ENCODE measurements around the gene UNC119B.
A peak's percentile ranks its signal among the peaks of the same experiment; 100 is the strongest.

The UNC119B gene

DNA sequence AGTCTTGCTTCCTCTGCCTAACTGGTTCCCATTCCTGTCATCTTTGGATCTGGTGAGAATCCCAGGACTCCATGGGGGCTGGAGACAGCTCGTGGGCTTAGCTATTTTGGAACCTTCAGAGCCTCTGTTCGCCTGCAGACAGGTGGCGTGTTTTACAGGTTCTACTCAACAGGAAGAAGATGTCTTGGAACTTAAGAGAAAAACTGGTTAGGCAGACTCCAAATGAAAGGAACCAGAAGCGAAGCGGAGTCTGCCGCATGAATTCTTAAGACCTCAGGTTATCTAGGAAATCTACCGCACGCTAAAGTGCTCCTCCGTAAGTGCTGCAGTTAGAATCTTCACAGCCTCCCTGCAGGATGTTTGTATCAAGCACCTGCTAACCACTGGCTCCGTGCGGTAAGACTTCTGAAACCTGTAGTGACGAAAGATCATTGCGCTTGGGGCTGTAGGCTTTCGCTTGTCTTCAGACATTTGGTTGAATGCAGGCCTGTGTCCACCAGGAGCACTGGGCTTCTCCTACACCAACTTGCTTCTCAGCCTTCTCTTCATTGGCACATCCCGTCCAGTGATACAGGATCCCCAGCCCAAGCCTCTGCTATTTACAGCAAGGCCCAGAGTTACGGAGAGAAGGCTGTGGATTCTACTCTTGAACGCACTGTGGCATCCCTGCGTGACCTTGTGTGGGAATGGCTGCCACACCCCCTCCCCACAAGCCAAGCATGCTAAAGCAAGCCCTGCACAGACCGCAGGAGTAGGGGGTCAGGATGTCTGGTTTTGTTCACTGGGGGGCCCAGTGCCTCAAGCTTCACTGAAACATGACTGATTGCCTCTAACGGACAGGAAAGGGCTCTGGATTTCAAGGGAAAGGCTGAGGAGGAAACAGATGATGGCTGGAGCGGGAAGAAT lies 50.3 kb downstream of the UNC119B start:
- H3K4me1 Mint-ChIP-seq (ENCODE audit: low read depth in 2 of 2): peaks cover 0 to 5% of the 10 kb centered on the region in 2 donors
- peak overlapping the region in 1 of 2 donors; percentile 49 for H3K4me3 Mint-ChIP-seq
- DNase-seq (no peak), ATAC-seq (replicated peaks) (peak; percentile 78)
- H3K9me3 Mint-ChIP-seq: no peaks in the 10 kb centered on the region
- peak overlapping the region; percentile 59 to 62 for H3K27ac Mint-ChIP-seq
- H3K36me3 Mint-ChIP-seq (ENCODE audit: insufficient read depth): peaks cover 36% of the 10 kb centered on the region
- peaks cover 0 to 1% of the 10 kb centered on the region in 2 donors for H3K27me3 Mint-ChIP-seq

DNA sequence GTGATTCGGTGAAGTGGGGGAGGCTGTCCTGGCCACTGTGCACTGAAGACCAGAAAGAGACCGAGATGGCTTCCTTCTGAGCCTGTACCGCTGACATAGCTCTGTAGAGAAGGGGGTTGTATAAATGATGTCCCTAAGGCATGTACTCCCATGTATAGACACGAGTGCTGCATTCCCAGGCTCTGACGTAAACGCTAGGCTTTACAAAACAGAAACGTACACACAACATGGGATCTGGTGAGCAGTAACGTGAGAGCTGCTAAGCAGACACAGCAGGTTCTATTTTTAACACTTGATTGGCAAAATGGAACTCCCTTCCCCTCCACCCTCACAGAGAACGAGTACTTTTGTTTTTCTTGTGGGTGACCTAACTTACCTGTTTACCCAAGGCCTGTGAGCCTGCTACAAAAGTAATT lies 51.3 kb downstream of the UNC119B start:
- H3K36me3 Mint-ChIP-seq (ENCODE audit: insufficient read depth): peaks cover 40% of the 10 kb centered on the region
- no peak overlapping the region for H3K4me3 Mint-ChIP-seq
- ATAC-seq (replicated peaks) (no peak), DNase-seq (no peak)
- H3K27me3 Mint-ChIP-seq: no peaks in the 10 kb centered on the region
- peaks cover 0 to 5% of the 10 kb centered on the region in 2 donors for H3K4me1 Mint-ChIP-seq (ENCODE audit: low read depth in 2 of 2)
- peak overlapping the region in 1 of 2 donors; percentile 46 for H3K27ac Mint-ChIP-seq
- H3K9me3 Mint-ChIP-seq: no peaks in the 10 kb centered on the region

DNA sequence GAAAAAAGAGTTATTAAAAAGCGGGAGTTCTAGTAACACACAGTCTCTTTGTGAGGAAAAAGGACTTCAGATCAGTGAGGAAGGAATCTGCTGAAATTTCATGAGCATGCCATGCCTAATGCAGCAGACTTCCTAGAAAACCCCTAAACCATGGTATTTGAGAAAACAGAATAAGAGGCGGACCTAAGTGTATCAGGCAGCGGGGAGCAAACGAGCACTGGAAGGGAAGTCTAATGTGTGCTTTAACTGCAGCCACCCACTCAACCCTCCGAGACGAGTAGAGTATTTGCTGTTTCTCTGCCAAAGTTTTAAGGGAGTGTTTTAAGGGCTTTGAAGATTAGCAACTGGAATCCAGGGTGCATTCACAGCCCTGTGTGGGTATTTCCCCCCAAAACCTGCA lies 51.8 kb downstream of the UNC119B start:
- Mint-ChIP-seq H3K27ac (peak overlapping the region in 1 of 2 donors; percentile 46), H3K4me1 (ENCODE audit: low read depth in 2 of 2) (peaks cover 0 to 5% of the 10 kb centered on the region in 2 donors), H3K27me3 (no peaks in the 10 kb centered on the region), H3K9me3 (no peaks in the 10 kb centered on the region), H3K36me3 (ENCODE audit: insufficient read depth) (peaks cover 46% of the 10 kb centered on the region), H3K4me3 (no peak overlapping the region)
- no peak for ATAC-seq (replicated peaks)
- DNase-seq: no peak

DNA sequence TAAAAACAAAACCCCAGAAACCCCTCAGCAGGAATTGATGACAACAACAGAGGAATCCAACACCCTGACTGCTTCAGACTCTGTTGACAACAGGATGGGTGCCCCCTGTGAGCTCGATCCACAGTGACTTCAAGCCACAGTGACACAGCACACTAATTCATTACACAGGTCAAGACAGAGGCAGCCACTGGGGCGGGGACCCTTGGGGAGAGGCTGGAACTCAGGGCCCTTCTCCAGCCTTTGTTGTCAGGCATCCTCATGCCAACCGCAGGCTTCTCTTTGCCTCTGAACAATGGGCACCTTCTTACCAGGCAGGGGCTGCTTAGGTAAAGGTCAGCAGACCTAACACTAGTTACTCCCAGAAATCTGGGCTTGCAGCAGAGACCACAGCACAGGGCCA lies 53.0 kb downstream of the UNC119B start:
- H3K27me3 Mint-ChIP-seq: no peaks in the 10 kb centered on the region
- H3K27ac Mint-ChIP-seq: peak overlapping the region in 1 of 2 donors; percentile 17
- peaks cover 0 to 5% of the 10 kb centered on the region in 2 donors for H3K4me1 Mint-ChIP-seq (ENCODE audit: low read depth in 2 of 2)
- no peak for DNase-seq
- ATAC-seq (replicated peaks): no peak
- H3K9me3 Mint-ChIP-seq: no peaks in the 10 kb centered on the region
- H3K4me3 Mint-ChIP-seq: no peak overlapping the region
- H3K36me3 Mint-ChIP-seq (ENCODE audit: insufficient read depth): peaks cover 50% of the 10 kb centered on the region

DNA sequence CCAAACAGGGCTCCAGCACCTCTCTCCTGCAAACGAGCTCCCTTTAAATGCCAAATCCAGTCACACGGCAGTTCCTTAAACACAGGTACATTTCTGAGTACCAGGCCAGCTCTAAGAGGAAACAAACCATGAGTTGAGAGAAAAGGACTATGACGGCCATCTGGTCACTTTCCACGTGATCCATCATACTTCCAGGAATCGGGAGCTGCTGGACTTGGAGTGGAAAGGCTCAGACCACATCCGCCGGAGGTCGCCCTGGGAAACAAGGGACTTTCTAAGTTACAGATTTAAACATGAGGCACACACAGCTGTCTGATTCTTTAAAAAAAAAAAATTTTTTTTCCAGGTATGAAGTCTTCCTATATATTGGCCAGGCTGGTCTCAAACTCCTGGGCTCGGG lies 54.6 kb downstream of the UNC119B start:
- Mint-ChIP-seq H3K4me3 (no peak overlapping the region), H3K27me3 (no peaks in the 10 kb centered on the region), H3K4me1 (ENCODE audit: low read depth in 2 of 2) (peaks cover 3 to 5% of the 10 kb centered on the region in 2 donors), H3K9me3 (no peaks in the 10 kb centered on the region), H3K27ac (no peak overlapping the region), H3K36me3 (ENCODE audit: insufficient read depth) (peaks cover 58% of the 10 kb centered on the region)
- DNase-seq (no peak), ATAC-seq (replicated peaks) (no peak)

DNA sequence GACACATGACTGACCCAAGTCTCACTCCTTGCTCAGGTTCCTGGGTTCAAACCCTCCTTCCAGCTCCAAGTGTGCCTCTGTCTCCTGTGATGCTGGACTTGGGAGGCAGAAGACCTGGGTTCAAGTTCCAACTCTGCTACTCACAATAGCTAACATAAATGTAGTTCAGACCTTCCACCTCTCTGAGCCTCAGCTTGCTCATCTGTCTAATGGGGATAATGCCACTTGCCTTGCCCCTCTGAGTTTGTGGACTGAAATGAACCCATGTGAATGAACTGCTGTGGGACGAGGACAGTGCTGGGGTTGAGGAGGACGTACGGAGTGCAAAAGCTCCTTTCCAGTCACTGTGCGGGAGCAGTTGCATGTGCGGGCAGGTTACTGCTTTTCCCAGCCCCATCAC lies 56.3 kb downstream of the UNC119B start:
- H3K27ac Mint-ChIP-seq: no peak overlapping the region
- no peaks in the 10 kb centered on the region for H3K9me3 Mint-ChIP-seq
- peaks cover 58% of the 10 kb centered on the region for H3K36me3 Mint-ChIP-seq (ENCODE audit: insufficient read depth)

DNA sequence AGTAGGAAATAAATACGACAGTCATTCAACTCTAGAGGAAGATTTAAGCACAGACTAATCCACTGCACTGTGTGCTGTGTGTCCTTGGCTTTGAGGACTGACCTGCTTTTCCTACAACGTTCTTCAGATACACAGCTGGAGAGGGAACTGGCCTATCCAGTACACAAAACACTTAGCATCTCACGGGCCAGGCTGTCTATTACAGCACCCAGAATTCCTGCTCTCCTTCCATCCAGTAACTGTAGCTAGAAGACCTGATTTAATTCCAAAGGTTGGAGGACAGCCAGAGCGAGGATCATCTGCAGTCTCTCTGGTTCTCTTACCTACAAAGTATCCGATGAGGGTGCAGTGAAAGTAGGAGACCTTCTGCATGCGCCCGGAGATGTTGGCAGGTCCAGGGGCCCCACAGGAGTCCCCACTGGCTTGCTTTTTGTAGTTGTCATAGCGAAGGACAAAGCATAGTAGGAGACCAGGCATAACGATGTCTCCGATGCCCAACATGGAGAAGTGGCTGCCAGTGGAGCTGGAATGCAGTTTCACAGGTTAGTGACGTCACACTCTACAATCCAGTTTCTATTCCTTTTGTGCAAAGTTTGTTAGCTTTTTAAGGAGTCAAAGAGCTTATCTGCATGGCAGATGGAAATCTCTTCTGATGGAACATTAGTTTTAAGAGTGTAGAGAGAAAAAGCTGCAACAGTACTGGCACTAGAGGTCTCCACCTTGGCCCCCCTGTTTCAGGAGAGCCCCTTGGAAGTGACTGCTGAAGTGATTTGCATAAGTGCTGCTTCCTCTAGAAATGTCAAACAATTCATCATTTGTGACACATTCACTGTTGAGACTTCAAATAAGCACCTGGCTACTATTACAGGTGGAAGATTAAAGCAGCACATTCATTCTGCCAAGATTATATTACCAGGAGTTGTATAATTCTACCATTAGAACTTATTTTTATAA lies 57.1 kb downstream of the UNC119B start:
- H3K27ac Mint-ChIP-seq: peak overlapping the region in 1 of 2 donors; percentile 52
- no peak overlapping the region for H3K4me3 Mint-ChIP-seq
- no peaks in the 10 kb centered on the region for H3K27me3 Mint-ChIP-seq
- no peak for ATAC-seq (replicated peaks)
- H3K36me3 Mint-ChIP-seq (ENCODE audit: insufficient read depth): peaks cover 51% of the 10 kb centered on the region
- H3K9me3 Mint-ChIP-seq: no peaks in the 10 kb centered on the region
- no peak for DNase-seq
- peaks cover 9 to 12% of the 10 kb centered on the region in 2 donors for H3K4me1 Mint-ChIP-seq (ENCODE audit: low read depth in 2 of 2)

More for the DNA sequence above, 56.3 kb downstream of the UNC119B start:
- peaks cover 7 to 8% of the 10 kb centered on the region in 2 donors for H3K4me1 Mint-ChIP-seq (ENCODE audit: low read depth in 2 of 2)
- H3K4me3 Mint-ChIP-seq: no peak overlapping the region
- DNase-seq (no peak), ATAC-seq (replicated peaks) (no peak)
- no peaks in the 10 kb centered on the region for H3K27me3 Mint-ChIP-seq

DNA sequence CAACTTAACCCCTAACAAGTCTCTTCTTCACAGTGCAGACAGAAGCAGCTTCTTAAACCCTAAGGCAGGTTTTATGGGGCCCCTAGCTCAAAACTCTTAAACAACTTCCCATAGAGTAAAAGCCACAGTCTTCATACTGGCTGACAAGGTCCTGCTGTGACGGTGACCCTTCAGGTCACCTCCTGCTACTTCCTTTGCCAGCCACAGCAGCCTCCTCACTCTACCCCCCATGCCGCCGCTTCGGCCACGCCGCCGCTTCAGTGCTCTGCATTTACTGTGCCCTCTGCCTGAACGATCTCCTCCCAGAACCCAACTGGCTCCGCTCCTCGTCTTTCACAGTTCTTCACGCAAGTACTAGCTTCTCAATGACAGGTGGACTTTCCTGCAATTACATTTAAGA lies 60.8 kb downstream of the UNC119B start:
- Mint-ChIP-seq H3K36me3 (ENCODE audit: insufficient read depth) (peaks cover 24% of the 10 kb centered on the region), H3K27ac (peak overlapping the region; percentile 49 to 70), H3K27me3 (no peaks in the 10 kb centered on the region), H3K9me3 (no peaks in the 10 kb centered on the region), H3K4me1 (ENCODE audit: low read depth in 2 of 2) (peaks cover 26 to 29% of the 10 kb centered on the region in 2 donors), H3K4me3 (no peak overlapping the region)
- ATAC-seq (replicated peaks): no peak
- DNase-seq: no peak
